HL-60 (cell line): Measurements from ENCODE around the gene DLX6.

Experiments used
- CTCF ChIP-seq: IDR thresholded peaks from one replicate; pipeline ENCODE4 v1.5.1; 2011; ENCODE audit warnings: low read length, control low read depth, inconsistent platforms; ENCODE audit not compliant: insufficient read depth
- GABPA ChIP-seq: IDR thresholded peaks from 2 replicates; pipeline ENCODE4 v1.6.1; 2012; ENCODE audit warnings: low read depth
- POLR2AphosphoS5 ChIP-seq: IDR thresholded peaks from 2 replicates; pipeline ENCODE4 v1.6.1; 2012; ENCODE audit warnings: low read depth
- REST ChIP-seq: IDR thresholded peaks from 2 replicates; pipeline ENCODE4 v1.6.1; 2012; ENCODE audit warnings: low read depth; ENCODE audit not compliant: insufficient replicate concordance
- SPI1 ChIP-seq: IDR thresholded peaks from 2 replicates; pipeline ENCODE4 v1.6.1; 2012; ENCODE audit warnings: low read depth, mild to moderate bottlenecking, borderline replicate concordance

GRCh38 chr7:96962221-96962885, 43.0 kb upstream of the DLX6 start:
- TF ChIP-seq REST: no peak
- TF ChIP-seq CTCF: no peak
- peak; percentile 19; the same call in 1 of the 2 replicates for TF ChIP-seq SPI1
- no peak for TF ChIP-seq GABPA
- no peak for TF ChIP-seq POLR2AphosphoS5
